Stimulated activated naive CD4-positive, alpha-beta T cell (primary cell): ENCODE measurements around the gene SKI.

Experiments
- DNase-seq, 6 experiments: peaks; one replicate each; lab custom pipeline; 2025; lab: John Stamatoyannopoulos, UW

SKI gene

DNA sequence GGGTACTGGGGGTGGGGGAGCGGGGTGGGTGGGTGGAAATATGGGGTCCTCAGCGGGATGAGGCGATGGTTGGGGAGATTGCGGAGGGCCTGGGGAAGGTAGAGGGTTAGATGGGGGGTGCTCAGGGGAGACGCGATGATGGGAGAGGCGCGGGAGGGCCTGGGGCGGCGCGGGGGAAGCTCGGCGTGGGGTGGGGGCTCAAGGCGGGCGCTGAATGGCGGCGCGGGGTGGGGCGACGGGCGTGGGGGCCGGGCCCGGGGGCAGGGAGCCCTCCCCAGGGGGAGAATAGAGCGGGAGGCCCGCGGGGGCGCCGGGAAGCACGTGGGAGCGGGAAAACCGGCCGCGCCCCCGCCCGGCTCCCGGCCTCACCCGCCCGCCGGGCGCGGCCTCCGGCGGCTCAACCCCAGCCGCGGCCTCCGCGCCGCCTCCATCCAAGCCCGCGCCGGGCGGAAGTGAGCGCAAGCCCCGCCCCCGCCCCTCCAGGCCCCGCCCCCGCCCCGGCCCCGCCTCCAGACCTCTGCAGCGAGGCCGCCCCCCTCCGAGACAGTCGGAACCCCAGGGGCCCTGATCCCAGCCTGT is 33.7 kb upstream of the SKI start, which contains the start of gene FAAP20:
TSS of gene FAAP20 (minus strand) at position 454 of the 579 bp plus-strand sequence. CDS start at position 431, 23 bp downstream.
- peak; percentile 77 to 99 (median 92) for DNase-seq

DNA sequence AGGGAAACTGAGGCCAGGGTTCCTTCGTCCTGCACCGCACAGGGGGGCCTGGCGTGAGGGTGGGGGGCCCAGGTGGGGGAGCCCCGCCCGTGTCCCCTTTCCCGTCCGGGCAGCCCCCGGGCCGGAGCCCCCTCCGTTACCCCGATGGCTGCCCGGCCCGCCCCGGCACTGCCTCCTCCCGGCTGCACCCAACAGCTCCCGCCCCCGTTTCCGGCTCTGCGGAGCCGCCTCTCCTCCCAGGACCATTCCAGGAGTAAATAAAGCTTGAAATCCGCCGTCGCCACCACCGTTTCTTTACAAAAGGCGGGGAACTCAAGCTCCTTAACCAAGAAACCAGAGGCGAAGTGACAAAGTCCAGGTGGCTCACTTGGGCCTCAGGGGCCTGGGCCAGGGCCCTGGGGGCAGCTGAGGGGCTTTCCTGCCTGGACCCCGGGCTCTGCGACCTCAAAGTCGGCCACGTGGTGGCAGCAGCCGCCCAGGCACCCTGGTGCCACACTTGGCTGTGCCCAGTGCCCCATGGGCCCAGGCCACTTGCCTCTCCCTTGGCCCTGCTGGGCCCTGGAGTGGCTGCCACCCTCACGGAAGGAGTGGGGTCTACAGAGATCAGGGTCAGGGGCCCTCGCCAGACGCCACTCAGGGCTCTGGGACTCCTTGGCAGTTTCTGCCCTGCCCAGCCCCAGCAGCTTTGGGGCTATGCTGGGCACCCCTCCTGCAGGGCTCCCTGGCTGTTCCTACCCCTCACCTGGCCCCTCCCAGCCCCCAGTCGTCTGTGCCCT is 33.0 kb upstream of the SKI start:
- peak; percentile 81 to 99 (median 92) for DNase-seq

DNA sequence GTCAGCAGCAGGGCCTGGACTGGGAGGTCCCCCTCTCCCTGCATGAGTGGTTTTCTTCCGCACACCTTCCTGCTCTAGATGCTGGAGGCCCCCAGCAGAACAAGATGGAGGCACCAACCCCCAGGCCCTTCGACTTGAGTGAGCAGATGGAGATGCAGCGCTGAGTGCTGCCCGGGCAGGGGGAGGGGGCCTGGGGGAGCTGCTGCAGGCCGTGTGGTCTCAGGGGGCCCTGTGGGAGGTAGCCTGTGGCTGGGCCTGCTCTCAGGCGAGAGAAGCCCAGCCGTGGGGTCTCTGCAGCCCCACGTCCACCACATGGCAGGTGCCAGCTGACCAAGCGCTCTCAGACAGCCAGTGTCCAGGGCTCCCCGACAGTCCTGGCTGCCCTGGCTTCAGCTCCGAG is 32.3 kb upstream of the SKI start:
- DNase-seq = no peak

DNA sequence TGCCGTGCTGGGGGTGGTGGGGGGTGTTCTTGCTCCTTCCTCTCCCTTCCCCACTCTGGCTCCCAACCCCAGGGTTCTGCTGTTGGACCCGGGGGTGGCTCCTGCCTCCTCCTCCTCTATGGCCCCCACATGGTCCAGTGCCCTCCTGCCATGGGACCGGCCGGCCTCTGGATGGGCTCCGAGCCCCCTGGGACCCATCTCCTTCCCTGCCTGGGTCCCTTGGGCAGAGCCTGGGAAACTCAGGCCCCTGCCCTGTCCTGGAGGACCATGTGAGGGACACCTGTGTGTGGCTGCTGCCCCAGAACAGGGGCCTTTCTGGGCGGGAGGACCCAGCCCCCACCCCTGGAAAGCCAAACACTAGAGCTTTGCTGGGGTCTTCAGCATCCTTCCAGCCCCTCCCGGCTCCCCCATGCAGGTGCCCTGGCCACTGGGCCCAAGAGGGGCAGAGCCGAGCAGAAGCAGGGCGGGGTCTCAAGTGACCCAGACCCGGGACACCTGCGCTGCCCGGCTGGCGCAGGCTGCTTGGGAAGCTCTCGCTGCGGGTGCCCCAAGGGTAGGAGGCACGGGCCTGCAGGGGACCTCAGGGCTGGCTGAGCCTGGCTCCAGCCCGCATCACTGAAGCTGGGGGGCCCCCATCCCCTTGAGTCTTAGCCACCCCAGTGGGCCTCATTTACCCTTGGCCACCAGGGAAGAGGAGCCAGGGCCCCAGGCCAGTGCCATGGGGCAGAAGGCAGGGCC is 31.0 kb upstream of the SKI start:
- no peak for DNase-seq

DNA sequence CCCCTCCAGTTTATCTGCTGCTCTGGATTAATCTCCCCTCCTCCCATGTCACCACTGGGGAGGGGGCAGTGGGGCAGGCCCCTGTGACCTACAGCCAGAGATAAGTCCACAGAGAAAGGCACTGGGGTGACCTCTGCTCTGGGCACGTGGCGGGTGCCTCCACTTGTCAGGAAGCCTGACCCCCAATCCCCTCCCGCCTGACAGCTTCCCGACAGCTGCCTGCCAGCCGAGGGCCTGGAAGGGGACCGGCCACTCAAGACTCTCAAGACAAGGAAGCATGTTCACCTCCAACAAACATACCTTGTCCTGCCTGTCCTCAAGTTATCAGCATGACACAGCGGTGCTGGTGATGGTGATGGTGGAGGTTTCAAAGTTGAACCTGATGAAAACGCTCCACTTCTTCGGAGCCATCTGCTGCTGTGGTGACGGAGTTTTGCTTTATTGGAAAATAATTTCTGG is 30.4 kb upstream of the SKI start:
- no peak for DNase-seq

DNA sequence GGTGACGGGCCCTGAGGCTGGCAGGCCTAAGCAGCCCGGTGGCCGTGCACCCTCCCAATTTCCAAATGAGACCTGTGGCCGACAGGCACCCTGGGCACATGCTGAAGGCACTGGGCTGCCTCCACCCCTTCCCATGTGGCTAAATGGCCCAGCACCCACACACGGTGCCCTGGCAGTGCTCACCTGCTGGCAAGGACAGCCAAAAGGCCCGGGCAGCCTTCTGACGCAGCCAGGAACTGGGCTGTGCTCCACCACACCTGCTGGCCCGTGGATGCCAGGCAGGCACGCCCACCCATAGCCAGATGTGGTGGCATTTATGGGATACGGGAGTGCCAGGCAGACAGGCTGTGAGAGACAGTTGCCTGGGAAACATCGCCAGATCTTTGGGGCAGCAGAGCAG is 29.5 kb upstream of the SKI start:
- no peak for DNase-seq

DNA sequence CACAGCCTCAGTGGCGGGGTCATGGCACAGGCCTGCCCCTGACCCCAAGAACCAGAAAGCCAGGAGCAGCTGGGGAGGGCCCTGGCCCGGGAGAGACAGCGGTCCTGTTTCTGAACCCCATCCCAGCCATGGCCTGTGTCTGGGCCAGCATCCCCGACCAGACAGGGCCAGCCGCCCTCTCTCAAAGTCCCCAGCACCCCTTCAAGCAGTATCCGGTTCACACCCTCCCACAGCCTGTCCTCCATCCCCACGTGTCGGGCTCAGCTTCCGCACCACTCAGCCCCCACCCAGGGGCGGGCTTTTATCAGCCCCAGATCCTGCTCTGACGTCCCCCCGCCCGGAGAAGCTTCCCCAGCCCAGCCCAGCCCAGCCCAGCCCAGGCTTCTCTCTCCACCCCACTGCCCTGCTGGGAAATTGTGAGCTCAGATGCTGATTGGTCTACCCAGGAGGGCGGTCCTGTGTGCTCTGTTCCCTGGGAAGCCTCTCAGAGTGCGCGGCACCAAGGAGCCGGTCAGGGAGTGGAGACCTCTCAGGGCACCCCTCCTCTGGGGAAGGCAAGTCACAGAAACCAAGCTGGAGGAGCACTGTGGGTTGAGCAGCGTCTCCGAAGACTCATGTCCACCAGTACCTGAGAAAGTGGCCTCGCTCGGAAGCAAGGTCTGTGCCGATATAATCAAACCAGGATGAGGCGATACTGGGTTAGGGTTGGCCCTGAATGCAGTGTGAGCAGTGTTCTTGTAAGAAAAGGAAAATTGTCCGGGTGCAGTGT is 28.9 kb upstream of the SKI start:
- peak; percentile 55 to 81 (median 75) for DNase-seq

DNA sequence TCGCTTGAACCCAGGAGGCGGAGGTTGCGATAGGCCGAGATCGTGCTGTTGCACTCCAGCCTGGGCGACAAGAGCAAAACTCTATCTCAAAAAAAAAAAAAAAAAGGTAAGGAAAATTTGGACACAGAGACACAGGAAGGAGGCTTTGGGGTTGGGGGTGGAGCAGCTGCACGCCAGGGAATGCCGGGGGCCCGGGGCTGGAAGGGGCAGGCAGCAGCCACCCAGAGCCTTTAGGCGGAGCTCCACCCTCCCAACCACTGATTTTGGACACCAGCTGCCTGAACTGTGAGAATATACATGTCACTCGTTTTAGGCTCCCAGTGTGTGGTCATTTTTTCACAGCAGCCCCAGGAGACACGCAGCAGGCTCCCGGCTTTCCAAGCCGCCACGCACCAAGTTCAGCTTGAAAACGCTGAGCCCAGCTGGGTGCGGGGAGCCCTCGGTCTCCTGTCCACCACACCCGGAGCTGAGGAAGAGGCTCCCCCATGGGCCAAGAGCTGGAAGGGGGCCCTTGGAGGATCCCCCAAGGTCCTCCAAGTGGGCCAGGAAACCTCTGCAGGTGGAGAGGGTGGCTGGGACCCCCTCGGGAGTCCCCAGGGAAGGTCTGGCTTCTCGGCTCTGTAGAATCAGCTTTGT is 27.7 kb upstream of the SKI start:
- DNase-seq = no peak

DNA sequence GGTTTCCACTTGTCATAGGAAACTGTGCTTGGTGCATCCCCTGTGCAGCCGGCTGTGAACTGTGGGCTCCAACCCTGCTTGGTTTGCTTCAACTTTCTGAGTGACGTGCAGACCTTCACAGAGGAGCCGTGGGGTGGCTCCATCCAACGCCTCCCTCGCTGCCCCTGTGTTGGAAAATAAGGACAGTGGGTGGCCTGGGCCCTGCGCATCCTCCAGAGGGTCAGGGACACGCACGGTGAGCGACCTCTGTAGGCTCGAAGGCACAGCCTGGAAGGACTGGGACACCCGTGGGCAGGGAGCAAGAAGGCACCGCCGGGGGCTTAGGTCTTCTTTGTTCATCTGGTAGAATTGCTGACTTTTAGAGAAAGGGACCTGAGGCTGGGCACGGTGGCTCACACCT is 27.1 kb upstream of the SKI start:
- no peak for DNase-seq

DNA sequence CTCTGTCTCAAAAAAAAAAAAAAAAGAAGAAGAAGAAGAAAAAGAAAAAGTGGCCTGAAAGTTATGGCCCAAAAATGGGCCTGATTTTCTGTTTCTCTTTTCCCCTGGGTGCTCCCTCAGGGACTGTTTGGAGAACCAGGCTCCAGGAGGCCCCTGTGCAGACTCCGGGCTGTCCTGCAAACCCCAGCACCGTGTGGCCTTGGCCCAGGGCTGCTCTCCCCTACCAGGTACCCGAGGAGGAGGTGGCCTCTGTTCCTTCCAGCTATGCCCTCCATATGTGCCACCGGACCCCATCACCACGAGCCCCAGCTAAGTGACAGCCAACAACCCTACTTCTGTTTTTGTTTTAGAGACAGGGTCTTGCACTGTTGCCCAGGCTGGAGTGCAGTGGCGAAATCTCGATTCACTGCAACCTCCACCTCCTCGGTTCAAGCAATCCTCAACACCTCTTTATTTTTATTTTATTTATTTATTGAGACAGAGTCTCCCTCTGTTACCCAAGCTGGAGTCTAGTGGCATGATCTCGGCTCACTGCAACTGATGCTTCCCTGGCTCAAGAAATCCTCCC is 26.0 kb upstream of the SKI start:
- no peak for DNase-seq

DNA sequence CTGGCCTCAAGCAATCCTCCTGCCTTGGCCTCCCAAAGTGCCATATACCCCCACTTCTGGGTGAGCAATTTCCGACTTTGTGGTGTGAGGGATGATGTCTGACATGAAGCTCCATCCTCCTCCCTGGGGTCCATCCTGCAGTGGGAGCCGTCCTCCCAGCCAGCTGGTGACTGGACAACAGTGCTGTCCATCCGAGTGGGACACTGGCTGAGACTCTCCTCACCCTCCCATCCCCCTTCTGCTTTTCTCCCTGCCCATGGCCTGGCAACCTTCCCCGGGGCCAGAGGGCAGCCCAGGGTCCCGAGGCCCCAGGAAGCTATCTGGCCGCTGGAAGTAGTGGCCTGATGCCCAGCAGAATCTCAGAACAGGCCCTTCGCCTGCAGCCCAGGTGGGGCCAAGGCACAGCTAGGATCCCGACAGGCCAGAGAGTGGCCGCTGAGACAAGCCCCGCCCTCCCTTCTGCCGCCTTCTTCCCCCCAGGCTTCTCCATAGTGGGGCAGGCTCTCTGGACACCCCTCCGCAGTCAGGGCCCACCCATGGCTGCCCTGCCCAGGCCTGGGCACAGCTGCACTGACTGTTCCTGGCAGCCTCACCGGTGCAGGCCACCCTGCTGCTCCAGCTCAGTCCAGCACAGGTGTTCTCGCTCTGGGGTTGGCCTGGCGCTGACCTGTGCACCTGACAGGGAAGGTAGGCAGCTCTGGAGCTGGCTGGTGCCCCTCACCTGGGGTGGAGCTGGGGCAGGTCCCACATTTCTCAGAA is 25.1 kb upstream of the SKI start:
- DNase-seq = no peak

DNA sequence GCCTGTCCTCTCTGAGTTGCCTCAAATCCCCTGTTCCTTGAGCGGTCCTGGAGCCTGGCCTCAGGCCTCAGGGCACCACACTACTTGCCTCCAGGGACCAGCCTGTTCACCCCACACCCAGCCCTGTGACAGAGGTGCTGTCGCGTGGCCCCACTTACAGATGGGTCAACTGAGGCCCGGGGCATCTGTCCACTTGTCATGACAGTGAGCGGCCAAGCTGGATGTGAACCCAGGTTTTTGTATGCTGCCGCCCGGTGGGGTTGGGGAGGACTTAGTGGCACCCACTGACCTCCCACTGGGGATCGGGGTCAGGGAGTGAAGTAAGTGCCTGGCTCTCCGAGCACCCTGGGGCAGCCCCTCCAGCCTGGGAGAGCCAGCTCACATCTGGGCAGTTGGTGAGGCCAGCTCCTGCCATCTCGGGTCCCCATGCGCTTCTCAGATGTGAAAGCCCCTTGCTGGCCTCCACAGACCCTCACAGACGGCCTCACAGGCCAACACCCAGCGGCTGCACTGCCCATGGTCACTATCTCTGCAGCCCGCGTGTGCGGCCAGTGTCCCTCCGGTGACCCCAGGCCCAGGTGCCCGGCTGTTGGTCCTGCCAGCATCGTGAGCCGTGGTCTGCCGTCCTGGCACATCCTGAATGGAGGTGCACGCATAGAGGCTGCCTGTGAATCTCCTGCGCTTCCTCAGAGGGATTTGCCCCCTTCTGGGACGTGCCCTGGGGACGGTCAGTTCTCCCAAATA is 24.3 kb upstream of the SKI start:
- DNase-seq = no peak

DNA sequence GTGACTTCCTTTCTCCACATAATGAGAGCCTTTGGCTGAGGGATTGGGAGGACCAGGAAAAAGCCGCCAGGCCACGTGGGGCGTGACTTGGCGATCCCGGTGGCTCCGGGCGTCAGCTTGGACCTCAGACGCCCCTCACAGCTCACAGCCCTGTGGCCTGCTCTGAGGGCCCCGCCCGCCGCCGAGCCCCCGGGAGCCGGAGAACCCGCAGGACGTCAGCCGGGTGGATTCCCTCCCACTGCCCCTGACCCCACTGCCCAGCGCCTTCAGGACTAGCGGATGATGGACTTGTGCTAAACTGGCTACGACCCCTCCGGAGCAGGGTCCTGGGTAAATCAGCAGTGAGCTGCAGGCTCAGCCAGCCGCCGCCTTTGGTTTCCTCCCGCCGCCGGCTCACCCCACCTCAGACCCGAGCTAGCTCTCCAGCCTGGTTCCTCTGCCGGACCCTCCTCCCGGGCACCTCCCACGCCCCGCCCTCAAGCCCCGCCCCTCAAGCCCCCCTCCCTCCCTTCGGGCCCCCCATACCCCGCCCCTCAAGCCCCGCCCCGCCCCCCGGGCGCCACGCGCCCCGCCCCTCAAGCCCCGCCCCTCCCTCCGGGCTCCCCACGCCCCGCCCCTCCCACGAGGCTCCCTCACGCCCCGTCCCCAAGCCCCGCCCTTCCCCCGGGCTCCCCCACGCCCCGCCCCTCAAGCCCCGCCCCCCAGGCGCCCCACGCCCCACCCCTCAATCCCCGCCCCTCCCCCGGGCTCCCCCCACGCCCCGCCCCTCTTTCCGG is 23.5 kb upstream of the SKI start:
- peak in 2 of 6 experiments; percentile 95 to 98 for DNase-seq

DNA sequence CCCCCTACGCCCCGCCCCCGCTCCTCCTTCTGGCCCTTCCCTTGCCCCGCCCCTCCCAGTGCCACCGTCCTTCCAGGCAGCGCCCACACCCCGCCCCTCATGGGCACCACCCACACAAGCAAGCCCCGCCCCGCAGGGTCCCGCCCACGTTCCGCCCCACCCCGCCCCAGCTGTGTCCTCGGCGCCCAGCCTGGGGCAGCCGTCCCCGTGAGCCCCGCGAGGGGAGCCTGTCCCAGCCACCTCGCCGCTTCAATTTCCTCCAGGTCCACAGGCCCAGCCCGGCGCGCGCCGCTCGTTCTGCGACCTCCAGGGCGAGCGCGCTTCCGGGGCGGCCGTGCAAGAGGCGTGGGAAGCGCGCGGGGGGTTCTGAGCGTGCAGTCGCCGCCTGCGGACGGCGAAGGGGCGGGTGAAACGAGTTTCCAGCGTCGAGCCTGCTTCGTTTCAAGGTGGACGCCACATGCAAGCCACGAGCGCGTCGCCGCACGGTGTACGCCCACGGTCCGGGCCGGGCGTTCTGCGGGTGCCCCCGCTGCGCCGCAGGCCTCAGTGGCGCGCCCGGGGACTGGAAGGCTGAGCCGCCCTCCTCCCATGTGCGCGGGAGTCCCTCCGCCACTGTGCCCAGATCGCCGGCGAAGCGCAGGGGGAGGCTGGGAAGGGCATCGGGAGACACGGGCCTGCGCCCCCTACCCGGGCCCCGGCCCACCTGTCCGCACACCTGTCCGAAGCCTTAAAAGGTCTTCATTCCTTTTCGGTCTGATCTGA is 22.7 kb upstream of the SKI start:
- peak in 4 of 6 experiments; percentile 81 to 96 (median 96) for DNase-seq

DNA sequence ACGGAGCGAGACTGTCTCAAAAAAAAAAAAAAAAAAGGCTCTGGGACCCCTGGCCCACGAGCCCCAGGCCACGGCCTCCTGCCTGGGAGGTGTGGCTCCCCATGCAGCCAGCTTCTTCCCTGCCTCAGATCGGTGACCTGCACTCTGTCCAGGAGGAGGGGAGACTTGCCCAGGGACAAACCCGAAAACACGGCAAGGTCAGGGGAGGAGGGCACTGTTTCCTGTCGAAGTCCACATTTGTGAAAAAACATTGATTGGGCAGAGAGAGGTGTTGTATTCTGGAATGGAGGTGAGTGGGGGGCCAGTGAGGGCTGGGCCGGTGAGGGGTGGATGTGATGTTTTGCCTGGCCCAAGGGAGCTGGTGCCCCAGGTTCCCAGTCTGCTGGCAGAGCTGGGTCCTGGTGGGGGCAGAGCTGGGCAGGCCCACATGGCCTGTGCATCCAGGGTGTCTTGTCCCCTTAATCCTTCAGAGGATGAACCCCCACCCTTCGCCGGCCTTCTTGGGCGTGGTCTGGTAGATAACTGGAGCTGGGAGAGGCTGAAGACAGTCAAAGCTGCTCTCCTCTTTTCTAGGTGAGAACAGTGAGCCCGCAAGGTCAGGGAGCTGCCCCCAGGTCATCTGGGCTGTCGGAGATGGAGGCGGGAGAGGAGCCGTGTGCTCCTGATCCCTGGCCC is 21.2 kb upstream of the SKI start:
- DNase-seq = no peak

DNA sequence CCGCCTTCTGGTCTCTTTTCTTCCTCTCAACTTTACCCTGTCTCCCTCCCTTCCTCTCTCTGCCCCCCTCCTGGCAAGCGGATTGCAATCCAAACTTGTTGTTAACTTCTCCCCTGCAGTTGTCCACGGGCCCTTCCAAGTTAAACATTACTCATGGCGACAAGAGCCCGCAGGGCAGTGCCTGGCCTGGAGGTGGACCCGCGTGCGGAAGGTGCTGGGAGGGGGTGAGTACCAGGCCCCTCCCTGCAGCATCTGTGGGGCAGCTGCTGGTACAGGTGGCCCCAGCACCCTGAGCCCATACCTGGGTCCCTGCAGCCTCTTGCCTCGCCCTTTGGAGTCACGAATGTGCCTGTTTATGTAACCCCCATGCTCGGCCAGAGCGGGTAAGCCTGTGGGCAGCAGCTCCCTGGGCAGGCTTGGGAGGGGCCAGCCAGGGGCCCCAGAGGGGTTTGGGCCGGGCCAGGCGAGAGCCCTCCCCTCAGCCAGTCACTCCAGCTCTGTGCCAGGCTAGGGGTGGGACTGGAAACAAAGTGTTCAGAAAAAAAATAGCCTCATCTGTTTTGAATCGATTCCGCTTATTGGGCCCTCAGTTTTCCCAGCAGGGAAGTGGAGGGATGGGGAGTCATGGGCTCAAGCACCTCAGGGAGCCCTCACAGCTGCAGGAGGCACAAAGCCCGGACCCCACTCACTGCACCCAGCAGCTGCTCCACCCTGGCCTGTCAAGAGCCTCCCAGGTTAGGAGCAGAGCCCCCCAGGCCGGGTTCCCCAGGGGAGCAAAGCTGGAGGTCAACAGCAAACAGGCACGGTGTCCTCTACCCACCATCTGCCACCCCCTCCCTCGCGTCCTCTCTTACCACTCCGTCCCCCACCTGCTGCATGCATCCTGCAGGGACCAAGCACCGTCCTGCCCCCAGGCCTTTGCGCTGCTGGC is 19.5 kb upstream of the SKI start:
- DNase-seq = no peak
